Vagina (tissue), 2 donors: ENCODE data around the gene MEF2C. TPM values are rescaled to one million over a fixed set of nuclear protein-coding genes. Genes with fewer than 3 reads are reported as not detected.

ENCODE experiments used
- DNase-seq, 2 donors: peaks; one replicate each; pipeline ENCODE4 v3.0.0-alpha.2; 2017; ENCODE audit errors: extremely low spot score in 2 of 2
- H3K27ac ChIP-seq: fragments of 200-600 bp; sonication (generic); one replicate; pipeline ENCODE4 v1.5.1; 2019
- H3K27me3 ChIP-seq: fragments of 200-600 bp; sonication (generic); one replicate; pipeline ENCODE4 v1.5.1; 2019
- H3K36me3 ChIP-seq, 2 donors: fragments of 200-600 bp; sonication (generic); one replicate each; pipeline ENCODE4 v1.5.1; 2017 to 2019
- H3K4me1 ChIP-seq: fragments of 200-600 bp; sonication (generic); one replicate; pipeline ENCODE4 v1.5.1; 2019
- H3K4me3 ChIP-seq, 2 donors: fragments of 200-600 bp; sonication (generic); 1 replicate in 1 of 2; 2 replicates in 1 of 2; pipeline ENCODE4 v1.5.1; 2016 to 2019
- H3K9me3 ChIP-seq: fragments of 200-600 bp; sonication (generic); one replicate; pipeline ENCODE4 v1.5.1; 2019
- CTCF ChIP-seq, 3 experiments: fragments of 450-650 bp in 2 of 3; fragments of 200-600 bp in 1 of 3; sonication (generic) in 1 of 3; IDR thresholded peaks; one replicate each; pipeline ENCODE4 v1.5.1; 2017 to 2019; ENCODE audit warnings: antibody characterized with exemption in 3 of 3, mild to moderate bottlenecking in 2 of 3, moderate library complexity in 2 of 3
- POLR2A ChIP-seq, 2 donors: fragments of 450-650 bp; IDR thresholded peaks; one replicate each; pipeline ENCODE4 v1.6.1; 2017; ENCODE audit warnings: antibody characterized with exemption in 2 of 2, mild to moderate bottlenecking in 2 of 2, moderate library complexity in 2 of 2
- POLR2AphosphoS5 ChIP-seq, 2 donors: sonication (generic); formaldehyde crosslinking; IDR thresholded peaks; one replicate each; pipeline ENCODE4 v1.9.0; 2017; ENCODE audit warnings: antibody characterized with exemption in 2 of 2, mild to moderate bottlenecking in 2 of 2, low read depth in 1 of 2; ENCODE audit not compliant: insufficient read depth in 1 of 2
- intact Hi-C: fragments of 100-400 bp; cut with DNase I; formaldehyde crosslinking; loops from one replicate; pipeline ENCODE4 v1.15.1; 2023
- total RNA-seq: library from RNA; depleted of rRNA; stranded (reverse); fragments of >200 nt; gene quantifications from one replicate; pipeline ENCODE4 v1.2.3, GENCODE V29; 2016

The MEF2C gene
- total RNA-seq, 1 donor from 2014 or later = 22.3 TPM

GRCh38 chr5:88674356-88675167, 208.4 kb downstream of the MEF2C start:
- DNase-seq = no peak
- H3K36me3 ChIP-seq = no peaks in the 10 kb centered on the region
- H3K4me3 ChIP-seq = peak overlapping the region; percentile 35 to 38
- peaks cover 21% of the 10 kb centered on the region for H3K4me1 ChIP-seq
- intact Hi-C loops = loop anchor here (10.0 kb wide), 1 partner anchor 530 kb away; no protein-coding TSS in a partner anchor
- H3K27me3 ChIP-seq = peaks cover 16% of the 10 kb centered on the region
- peak overlapping the region; percentile 65 for H3K27ac ChIP-seq
- peak in 1 of 2 donors; percentile 37 for TF ChIP-seq POLR2AphosphoS5 (IDR thresholded peaks at IDR 0.05; ENCODE audit: insufficient read depth in 1 of 2, low read depth in 1 of 2)
- no peak for TF ChIP-seq CTCF (IDR thresholded peaks at IDR 0.05)
- H3K9me3 ChIP-seq = no peaks in the 10 kb centered on the region

GRCh38 chr5:88673253-88674105, 209.5 kb downstream of the MEF2C start:
- intact Hi-C loops = loop anchor here (10.0 kb wide), 1 partner anchor 529 kb away; no protein-coding TSS in a partner anchor

GRCh38 chr5:88672644-88673252, 210.2 kb downstream of the MEF2C start:
- no peaks in the 10 kb centered on the region for H3K36me3 ChIP-seq
- peak overlapping the region in 1 of 2 donors; percentile 38 for H3K4me3 ChIP-seq
- intact Hi-C loops = loop anchor here (10.0 kb wide), 1 partner anchor 528 kb away; no protein-coding TSS in a partner anchor
- TF ChIP-seq POLR2AphosphoS5 (IDR thresholded peaks at IDR 0.05; ENCODE audit: insufficient read depth in 1 of 2, low read depth in 1 of 2) (no peak), POLR2A (IDR thresholded peaks at IDR 0.05) (no peak), CTCF (IDR thresholded peaks at IDR 0.05) (no peak)
- H3K27ac ChIP-seq = peak overlapping the region; percentile 34
- no peaks in the 10 kb centered on the region for H3K9me3 ChIP-seq
- peaks cover 21% of the 10 kb centered on the region for H3K4me1 ChIP-seq
- no peak for DNase-seq
- H3K27me3 ChIP-seq = peaks cover 10% of the 10 kb centered on the region

More at GRCh38 chr5:88673253-88674105, 209.5 kb downstream of the MEF2C start:
- peak overlapping the region; percentile 35 to 38 for H3K4me3 ChIP-seq
- H3K4me1 ChIP-seq = peaks cover 21% of the 10 kb centered on the region
- H3K9me3 ChIP-seq = no peaks in the 10 kb centered on the region
- TF ChIP-seq POLR2AphosphoS5 (IDR thresholded peaks at IDR 0.05; ENCODE audit: insufficient read depth in 1 of 2, low read depth in 1 of 2) = peak in 1 of 2 donors; percentile 15
- TF ChIP-seq CTCF (IDR thresholded peaks at IDR 0.05) = no peak
- no peak for TF ChIP-seq POLR2A (IDR thresholded peaks at IDR 0.05)
- no peak for DNase-seq
- peaks cover 16% of the 10 kb centered on the region for H3K27me3 ChIP-seq
- H3K36me3 ChIP-seq = no peaks in the 10 kb centered on the region
- no peak overlapping the region for H3K27ac ChIP-seq

- Histone ChIP-seq H3K27ac (no peak overlapping the region), H3K4me1 (peaks cover 24% of the 10 kb centered on the region), H3K9me3 (no peaks in the 10 kb centered on the region), H3K4me3 (peak overlapping the region in 1 of 2 donors; percentile 38), H3K36me3 (no peaks in the 10 kb centered on the region), H3K27me3 (peaks cover 9% of the 10 kb centered on the region)
- TF ChIP-seq POLR2A (IDR thresholded peaks at IDR 0.05) = no peak
- no peak for TF ChIP-seq CTCF (IDR thresholded peaks at IDR 0.05)
- intact Hi-C loops = loop anchor here (10.0 kb wide), 1 partner anchor 527 kb away; no protein-coding TSS in a partner anchor
- DNase-seq = no peak
Observed at GRCh38 chr5:88671505-88672499, 211.2 kb downstream of the MEF2C start.
